ENCODE data around the gene ZNF665.
A peak's percentile ranks its signal among the peaks of the same experiment; 100 is the strongest.
"Not testable (repeated sequence)": the region's sequence is repeated elsewhere in the genome, so short reads cannot be mapped to it uniquely, and the experiment has no call there.

The ZNF665 gene

GRCh38 chr19:53158119-53158656 is 35.0 kb downstream of the ZNF665 start:
- DNase-seq (ENCODE audit: low read depth in 1 of 2, low spot score in 1 of 2), result peak in 1 of 2 donors; percentile 18

GRCh38 chr19:53157626-53158025 is 35.5 kb downstream of the ZNF665 start:
- DNase-seq (ENCODE audit: low read depth in 1 of 2, low spot score in 1 of 2), result no peak

GRCh38 chr19:53156850-53157249 is 36.3 kb downstream of the ZNF665 start:
- DNase-seq (ENCODE audit: low read depth in 1 of 2, low spot score in 1 of 2), result no peak

GRCh38 chr19:53147645-53148044 is 45.5 kb downstream of the ZNF665 start:
- no peak for DNase-seq (ENCODE audit: low read depth in 1 of 2, low spot score in 1 of 2)

- no peak for DNase-seq (ENCODE audit: low read depth in 1 of 2, low spot score in 1 of 2)
Measured at GRCh38 chr19:53140351-53140750, 52.8 kb downstream of the ZNF665 start.

- DNase-seq (ENCODE audit: low read depth in 1 of 2, low spot score in 1 of 2), result no peak
Measured at GRCh38 chr19:53136432-53136831, 56.7 kb downstream of the ZNF665 start.

GRCh38 chr19:53132141-53132991 is 60.8 kb downstream of the ZNF665 start, which contains the start of gene ZNF415:
TSS of gene ZNF415 (minus strand) at chr19:53132910. CDS start at chr19:53122676, 10,234 bp downstream.
- DNase-seq (ENCODE audit: low read depth in 1 of 2, low spot score in 1 of 2), result peak in 1 of 2 donors; percentile 25

- no peak for DNase-seq (ENCODE audit: low read depth in 1 of 2, low spot score in 1 of 2)
Measured at GRCh38 chr19:53131727-53132126, 61.4 kb downstream of the ZNF665 start.

- no peak for DNase-seq (ENCODE audit: low read depth in 1 of 2, low spot score in 1 of 2)
Measured at GRCh38 chr19:53131085-53131590, 62.0 kb downstream of the ZNF665 start.

- DNase-seq (ENCODE audit: low read depth in 1 of 2, low spot score in 1 of 2), result no peak
Measured at GRCh38 chr19:53130506-53130905, 62.7 kb downstream of the ZNF665 start.

GRCh38 chr19:53126733-53127526 is 66.2 kb downstream of the ZNF665 start:
- DNase-seq (ENCODE audit: low read depth in 1 of 2, low spot score in 1 of 2), result not testable (repeated sequence)

GRCh38 chr19:53123400-53123799 is 69.8 kb downstream of the ZNF665 start:
- DNase-seq (ENCODE audit: low read depth in 1 of 2, low spot score in 1 of 2), result no peak
